HG03571 (cell line): ENCODE data around the gene YWHAG.
"Not testable (repeated sequence)": the region's sequence is repeated elsewhere in the genome, so short reads cannot be mapped to it uniquely, and the experiment has no call there.

ENCODE experiments used
- ATAC-seq: cut with Tn5 transposase; IDR thresholded peaks from one replicate; pipeline ENCODE4 v1.9.1; 2021; ENCODE audit not compliant: unreplicated experiment

YWHAG gene

DNA sequence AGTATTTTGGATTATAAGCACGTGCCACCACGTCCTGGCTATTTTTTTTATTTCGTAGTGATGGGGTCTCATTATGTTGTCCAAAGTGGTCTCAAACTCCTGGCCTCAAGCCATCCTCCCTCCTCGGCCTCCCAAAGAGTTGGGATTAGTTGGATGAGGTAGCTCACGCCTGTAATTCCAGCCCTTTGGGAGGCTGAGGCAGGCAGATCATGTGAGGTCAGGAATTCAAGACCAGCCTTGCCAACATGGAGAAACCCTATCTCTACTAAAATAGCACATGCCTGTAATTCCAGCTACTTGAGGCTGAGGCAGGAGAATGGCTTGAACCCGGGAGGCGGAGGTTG, 21.8 kb upstream of the YWHAG start:
- ATAC-seq = no peak

DNA sequence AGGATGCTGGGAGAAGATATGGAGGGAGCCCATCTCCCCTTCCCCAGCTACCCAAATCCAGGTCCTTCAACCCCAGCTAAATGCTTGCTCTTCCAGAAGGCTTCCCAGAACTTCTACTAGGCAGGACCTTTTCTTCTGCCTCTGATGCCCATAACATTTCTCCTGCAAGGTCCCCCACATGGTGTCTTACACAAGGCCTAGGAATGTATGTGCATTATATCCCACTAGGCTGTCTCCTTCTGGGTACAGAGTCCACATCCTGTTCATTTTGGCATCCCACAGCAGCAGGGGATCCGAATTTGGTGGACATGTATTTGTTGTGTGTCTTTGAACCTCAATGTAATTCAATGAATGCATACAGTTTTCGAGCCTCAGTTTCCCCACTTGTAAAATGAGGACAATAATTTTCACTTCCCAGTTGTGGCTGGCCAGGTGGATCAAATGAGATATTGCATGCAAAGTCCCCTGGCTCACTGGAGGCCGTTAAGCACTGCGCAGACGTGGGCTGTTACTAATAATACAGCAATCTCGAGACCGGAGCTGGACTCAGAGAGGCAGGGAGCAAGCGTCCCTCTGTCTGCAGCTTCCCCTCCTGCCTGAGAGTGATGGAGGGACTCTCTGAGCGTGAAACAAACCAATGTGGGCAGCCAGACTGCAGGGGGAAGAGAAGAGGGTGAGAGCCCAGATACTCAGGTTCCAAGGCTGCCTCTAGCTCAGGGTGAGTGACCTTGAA, 18.6 kb upstream of the YWHAG start:
- no peak for ATAC-seq

DNA sequence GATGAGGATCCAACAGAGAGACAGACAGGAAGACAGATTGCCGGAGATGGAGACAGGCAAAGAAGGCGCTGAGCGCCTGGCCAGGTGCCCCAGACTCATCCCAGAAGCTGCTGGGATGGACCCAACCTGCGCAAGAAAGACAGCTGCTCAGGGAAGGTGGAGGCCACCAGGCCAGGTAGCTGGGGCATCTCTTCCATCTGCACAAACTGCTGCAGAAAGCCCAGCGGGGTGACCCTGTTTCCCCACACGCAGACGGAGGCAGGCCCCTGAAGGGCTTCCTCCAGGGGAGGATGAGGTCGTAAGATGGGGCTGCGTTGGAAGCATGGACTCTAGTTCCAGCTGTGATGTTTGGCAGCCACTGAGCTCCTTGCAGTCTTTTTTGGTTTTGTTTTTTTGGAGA, 16.5 kb upstream of the YWHAG start:
- ATAC-seq = no peak

DNA sequence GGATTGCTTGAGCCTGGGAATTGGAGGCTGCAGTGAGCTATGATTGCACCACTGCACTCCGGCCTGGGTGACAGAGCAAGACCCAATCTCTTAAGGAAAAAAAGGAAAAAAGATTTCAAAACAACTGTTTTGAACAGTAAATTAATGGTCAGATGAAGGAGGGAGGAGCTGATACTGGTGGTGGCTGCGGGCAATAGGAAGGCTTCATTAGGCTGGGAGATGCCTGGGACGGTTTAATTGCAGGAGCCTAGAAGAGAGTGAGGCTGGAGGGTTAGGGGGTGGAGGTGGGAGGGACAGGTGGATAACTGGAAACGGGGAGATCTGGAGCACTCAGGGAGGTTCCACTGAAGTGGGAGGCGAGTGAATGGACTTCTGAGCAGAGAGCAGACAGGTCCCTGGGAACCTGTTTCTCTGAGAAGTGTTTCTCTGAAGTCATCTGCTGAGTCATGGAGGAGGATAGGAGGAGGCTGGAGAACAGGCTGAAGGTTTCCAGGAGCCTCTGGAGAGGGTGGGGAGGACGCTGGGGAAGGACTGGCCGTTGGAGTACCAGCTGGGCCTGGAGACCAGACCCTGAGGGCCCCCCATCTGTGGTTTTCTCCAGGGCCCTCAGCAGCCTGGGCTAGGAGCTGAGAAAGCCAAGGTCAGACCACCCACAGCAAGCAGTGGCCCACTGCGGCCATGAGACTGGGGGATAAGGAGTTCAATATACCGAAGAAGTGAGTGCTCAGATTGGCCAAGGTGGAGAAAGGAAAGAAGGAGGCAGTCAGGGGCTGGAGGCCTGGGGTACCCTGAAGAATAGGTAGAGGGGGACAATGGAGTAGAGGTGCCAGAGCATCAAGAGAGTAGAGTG, 14.4 kb upstream of the YWHAG start:
- no peak for ATAC-seq

DNA sequence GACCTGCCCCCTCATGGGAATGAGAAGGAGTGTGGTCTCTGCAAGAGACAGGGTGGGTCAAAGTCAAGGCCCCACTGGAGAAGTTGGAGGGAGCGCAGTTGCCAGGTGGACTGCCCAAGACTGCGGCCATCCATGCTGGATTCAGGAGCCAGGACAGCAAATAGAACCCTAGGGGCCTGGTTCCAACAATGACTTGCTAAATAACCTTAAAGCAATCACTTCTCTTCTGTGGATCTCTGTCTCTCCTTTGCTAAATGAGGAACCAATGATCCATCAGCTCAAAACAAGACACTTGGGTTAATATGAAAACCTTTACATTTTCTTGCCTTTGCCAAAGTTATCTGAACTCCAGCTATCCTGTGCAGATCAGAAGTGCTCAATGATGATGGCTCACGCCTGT, 12.6 kb upstream of the YWHAG start:
- ATAC-seq = no peak

DNA sequence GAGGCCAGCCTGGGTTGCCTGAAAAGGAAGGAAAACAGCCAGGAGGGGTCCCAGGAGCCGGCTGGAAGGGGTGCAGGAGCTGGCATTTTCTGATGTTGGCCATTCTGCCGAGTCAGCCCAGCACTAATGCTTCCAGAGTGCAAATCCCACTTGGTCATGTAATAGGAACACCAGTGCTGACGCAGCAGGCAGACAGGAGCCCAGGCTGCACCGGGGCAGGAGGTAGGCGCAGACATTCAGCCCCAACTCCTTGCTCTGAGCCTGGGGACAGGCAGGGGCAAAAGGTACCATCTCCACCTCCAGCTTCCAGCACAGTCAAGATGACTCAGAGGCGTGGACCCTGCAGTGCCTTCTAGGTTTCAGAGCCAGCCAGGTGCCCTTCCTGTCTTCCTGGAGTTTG, 10.2 kb upstream of the YWHAG start:
- ATAC-seq = no peak

DNA sequence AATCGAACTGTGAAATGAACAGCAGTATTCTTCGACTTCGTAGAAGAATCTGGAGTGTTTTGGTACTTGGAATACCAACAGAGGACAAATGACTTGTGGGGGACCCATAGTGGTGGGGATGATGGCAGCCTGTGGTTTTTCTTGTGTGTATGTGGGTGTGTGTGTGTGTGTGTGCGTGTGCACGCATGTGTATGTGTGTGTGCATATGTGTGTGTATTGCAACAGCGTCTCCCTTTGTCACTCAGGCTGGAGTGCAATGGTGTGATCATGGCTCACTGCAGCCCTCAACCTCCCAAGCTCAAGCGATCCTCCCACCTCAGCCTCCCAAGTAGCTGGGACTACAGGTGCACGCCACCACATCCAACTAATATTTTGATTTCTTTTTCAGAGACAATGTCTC, 9.4 kb upstream of the YWHAG start:
- no peak for ATAC-seq

DNA sequence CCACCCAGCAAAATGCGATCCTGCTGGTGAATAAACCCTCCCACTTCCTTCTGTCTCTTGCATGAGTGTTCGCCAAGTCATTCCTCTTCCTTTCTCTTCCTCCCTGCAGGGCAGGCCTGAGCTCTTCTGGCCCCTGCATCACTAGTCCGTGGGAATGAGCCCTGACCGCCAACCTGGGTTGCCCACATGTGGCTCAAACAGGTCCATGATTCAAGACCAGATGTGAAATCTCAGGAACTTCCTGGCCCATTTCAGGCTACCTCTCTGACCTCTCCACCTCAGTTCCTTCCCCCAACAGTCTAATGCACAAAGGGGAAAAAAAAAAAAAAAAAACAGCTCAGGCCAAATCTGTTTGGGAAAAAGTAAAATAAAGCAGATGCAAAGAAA, 5.4 kb upstream of the YWHAG start:
- ATAC-seq = no peak

DNA sequence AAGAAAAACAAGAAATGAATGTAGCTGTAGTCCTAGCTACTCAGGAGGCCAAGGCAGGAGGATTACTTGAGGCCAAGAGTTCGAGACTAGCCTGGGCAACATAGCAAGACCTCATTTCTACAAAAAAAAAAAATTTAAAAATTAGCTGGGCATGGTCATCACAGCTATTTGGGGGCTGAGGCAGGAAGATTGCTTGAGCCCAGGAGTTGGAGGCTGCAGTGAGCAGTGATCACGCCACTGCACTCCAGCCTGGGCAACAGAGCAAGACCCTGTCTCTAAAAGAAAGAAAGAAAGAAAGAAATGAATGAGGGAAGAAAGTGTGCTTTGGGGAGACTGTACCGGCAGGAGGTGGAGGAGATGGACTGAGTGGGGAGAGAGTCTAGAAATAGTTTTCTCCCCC, 5.0 kb upstream of the YWHAG start:
- ATAC-seq = not testable (repeated sequence)

DNA sequence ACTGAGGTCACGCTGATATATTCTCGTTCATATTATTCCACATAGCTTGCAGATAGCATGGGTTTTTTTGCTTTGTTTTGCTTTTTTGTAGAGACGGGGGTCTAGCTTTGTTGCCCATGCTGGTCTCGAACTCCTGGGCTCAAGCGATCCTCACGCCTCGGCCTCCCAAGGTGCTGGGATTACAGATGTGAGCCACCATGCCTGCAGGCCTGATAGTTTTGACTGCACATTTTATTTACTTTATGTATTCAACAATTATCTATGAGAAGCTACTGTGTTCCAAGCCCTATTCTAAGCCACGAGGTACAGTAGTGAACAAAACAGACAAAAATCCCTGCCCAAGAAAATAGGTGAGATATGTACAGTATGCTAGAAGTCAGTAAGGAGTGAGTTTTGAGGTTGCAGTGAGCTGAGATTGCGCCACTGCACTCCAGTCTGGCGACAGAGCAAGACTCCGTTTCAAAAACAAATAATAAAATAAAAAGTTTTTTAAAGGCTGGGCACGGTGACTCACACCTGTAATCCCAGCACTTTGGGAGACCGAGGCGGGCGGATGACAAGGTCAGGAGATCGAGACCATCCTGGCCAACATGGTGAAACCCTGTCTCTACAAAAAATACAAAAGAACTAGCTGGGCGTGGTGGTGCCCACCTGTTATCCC, 1.3 kb upstream of the YWHAG start:
- ATAC-seq = no peak

DNA sequence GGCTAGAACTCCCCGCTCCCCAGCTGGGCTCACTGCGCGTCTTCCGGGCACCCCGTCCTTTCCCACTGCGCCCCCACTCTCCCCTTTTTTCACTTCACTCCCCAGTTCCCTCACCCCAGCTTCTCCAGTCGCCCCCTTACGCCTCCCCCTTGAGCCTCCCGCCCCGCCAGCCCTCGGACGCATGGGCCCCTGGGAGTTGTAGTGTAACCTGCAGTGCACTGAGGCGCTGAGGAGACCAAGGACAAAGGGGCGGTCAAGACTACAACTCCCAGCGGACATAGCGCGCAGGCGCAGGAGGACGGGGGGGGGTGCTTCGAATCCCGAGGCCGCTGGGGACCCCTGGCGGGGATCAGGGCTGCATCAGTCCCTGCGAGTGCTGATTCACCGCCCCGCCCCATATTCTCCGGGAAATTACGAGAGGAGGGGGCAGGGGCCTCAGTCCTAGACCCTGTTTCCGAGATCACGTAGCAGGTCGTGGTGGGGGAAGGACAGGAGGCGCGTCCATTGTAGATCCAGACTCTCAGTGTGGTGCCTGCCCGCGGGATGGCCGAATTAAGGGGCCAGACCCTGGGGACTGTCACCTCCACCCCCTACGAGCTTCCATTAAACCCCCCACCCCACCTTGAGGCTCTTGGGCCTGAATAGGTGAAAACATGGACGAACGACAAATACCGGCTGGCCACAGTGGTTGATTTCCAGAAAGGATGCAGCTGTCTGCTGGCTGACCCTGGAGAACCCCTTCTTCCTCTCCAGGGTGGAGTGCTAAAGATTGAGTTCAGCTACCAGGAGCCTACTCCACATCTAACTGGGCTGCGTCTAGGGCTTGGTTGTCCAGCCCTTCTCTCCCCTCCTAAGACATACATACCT, 553 bp upstream of the YWHAG start:
- peak; percentile 83 for ATAC-seq

DNA sequence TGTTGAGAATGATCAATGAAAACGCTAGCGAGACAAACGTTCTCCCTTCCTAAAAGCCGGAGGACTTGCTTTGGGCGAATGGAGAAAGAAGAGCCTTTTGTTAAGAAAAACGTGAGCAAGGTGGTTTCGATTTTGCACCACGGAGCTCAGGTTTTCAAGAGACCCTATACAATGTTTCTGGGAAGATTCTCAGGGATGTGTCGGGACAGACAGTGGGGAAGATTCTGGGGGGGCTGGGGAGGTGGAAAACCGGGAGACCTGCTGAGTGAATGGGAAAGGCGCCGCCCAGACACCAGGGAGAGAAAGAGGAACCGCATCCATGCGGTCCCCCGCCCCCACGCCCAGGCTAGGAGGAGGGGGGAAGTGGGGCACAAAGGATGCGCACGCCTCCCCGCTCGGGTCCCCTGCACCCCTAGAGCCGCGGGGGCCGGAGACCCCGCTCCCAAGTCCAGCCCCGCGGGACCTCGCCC, 745 bp downstream of the YWHAG start:
- peak; percentile 31 for ATAC-seq

DNA sequence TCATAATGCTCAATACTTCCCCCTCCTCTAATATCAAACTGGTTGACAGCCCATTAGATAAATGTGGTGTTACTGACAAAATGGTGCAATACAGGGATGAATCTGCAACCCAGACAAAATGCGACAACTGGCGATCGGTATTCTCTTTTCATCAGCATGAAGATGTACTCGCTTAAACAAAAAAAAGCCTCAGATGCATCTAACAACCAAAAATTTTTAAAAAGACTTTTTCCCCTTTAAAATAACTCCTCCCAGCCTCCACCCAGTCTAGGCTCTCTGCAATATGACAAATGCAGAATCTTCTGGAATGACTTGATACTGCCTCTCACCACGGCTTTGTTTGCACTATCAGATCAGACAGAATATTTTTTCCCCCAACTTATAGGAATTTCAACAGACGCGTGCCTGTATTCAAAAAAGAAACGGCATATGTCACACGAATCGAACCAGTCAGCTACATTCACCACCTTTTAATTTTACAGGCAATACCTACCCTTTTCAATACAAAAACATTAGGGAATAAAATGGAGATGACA, 1.2 kb downstream of the YWHAG start:
- ATAC-seq = no peak

DNA sequence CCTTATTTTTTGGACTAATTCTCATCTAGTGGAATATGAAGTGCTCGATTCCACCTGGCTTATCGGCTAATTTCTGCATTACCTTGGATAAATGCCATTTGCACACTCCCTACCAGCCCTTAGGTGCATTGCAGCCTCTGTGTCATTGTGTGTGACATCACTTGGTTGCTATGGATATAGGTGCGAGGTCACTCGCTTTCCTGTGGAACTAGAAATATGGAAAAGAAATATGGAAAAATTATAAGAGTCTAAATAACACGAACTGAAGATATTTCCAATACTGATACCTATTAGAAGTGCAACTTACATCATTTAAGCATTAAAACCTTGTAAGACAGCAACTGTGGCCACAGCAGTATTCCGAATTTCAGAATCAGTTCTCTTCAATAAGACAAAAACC, 2.0 kb downstream of the YWHAG start:
- no peak for ATAC-seq

DNA sequence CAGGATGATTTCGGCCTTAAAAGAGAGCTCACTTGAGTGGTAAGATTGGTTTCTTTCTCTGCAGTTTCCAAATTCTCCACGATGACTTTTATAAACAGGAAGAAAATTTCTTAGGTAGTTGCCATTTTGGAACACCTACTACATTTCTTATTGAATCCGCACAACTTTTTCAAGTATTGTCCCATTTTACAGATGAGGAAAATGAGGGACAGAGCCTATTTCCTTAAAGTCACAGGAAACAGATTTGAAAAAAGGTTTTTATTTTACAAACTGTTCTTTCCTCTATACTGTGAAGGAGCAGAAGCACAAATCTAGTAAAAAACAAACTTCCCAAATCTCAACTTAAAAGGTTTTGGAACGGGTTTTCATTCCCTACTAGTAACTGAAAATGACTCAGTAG, 2.7 kb downstream of the YWHAG start:
- no peak for ATAC-seq

DNA sequence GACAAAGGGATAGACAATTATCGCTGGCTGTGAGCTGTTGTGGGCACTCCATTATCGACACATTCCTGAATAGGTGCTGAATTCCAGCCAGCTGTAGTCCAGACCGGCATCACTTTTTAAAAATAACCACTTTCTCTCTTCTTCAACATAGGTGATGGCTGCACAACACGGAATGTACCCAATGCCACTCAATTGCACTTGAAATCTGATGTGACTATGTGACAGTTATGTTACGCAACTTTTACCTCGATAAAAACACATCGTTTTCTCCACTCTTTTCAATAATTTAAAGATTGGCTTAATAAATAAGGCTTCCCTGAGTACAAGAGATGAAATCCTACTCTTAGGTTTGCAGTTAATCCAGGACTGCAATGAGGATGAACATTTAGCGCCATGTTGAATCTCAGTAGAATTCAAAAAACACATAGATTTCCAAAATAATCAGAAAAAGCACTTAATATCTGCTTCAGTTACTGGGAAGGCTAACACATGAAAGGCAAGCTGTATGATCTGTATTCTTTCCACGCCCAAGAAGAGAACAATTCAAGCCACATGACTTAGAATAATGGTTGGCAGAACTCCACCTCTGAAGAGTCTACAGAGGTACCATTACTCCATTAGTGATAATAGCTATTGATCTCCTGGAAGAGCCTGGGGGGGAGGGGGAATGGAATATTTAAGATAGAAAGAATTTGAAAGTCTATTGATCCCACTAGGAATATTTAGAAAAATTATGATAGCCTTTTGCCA, 3.6 kb downstream of the YWHAG start:
- no peak for ATAC-seq

DNA sequence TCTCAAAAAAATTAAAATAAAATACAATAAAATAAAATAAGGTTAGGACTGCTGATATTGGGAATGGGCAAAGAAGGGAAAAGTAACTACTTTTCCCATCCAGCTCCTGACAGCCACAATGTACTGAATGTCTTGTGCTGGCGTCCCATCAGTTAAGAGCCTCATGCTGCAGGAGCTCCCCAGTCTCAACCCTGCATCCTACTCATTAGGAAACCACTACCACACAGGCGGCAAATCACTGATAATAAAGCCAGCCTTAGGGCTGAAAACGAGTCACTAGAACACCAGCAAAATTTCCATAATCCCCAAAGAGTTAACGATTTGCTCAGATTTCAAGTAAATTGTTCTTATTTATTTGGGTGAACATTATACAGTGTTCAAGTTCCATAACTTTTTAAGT, 4.3 kb downstream of the YWHAG start:
- ATAC-seq = no peak

DNA sequence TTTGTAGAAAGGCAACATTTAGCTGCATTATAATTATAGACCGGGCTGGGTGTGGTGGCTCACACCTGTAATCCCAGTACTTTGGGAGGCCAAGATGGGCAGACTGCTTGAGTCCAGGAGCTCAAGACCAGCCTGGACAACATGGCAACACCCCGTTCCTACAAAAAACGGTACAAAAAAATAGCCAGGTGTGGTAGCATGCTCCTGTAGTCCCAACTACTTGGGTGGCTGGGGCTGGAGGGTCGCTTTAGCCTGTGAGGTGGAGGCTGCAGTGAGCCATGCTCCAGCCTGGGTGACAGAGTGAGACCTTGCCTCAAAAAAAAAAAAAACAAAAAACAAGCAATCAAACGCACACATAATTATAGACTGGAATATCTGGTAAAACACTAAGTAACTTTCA, 5.0 kb downstream of the YWHAG start:
- no peak for ATAC-seq

DNA sequence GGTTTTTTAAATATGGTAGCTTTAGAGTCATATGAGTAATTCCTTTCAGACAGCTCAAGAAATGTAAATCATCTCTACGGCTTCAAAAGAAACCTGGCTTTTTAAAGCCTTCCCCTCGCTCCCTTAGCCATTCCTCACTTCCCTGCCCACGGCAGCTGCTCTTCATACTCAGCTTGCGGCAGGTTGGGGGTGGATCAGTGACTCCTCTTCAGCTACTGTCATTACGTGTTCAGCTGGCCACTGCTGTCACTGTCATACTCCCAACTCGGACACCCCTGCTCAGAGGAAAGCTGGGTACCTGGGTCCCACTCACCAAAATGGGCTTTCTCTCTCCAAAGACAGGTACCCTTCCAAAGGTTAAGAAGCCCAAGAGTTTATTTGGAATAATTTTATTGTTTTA, 6.6 kb downstream of the YWHAG start:
- no peak for ATAC-seq

DNA sequence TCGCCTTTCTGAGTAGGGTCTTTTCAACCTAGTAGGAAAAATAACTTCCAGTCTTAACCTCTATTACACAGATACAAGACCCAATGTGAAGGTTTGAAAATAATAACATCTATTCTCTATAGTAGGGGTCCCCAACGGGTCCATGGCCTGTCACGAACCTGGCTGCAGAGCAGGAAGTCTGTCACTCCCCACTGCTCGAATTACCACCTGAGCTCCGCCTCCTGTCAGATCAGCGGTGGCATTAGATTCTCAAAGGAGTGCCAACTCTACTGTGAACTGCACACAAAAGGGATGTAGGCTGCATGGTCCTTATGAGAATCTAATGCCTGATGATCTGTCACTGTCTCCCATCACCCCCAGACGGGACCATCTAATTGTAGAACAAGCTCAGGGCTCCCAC, 7.4 kb downstream of the YWHAG start:
- ATAC-seq = no peak
